ENCODE measurements around the gene MPP4. TPM values are rescaled to one million over a fixed set of nuclear protein-coding genes. Genes with fewer than 3 reads are reported as not detected.

The MPP4 gene
- total RNA-seq, 1 donor from 2014 or later = 0.37 TPM

GRCh38 chr2:201668402-201668910 lies 30.0 kb downstream of the MPP4 start:
- Mint-ChIP-seq H3K4me3 (ENCODE audit: unreplicated experiment) (no peak overlapping the region), H3K27ac (ENCODE audit: unreplicated experiment) (no peak overlapping the region), H3K36me3 (ENCODE audit: low read depth) (no peaks in the 10 kb centered on the region), H3K9me3 (ENCODE audit: low read depth) (peaks cover 7% of the 10 kb centered on the region), H3K4me1 (ENCODE audit: low read depth) (peaks cover 33% of the 10 kb centered on the region), H3K27me3 (ENCODE audit: low read depth) (no peaks in the 10 kb centered on the region)
- no peak for DNase-seq (ENCODE audit: low spot score)
- no peak for TF ChIP-seq CTCF (IDR thresholded peaks at IDR 0.05)

- Mint-ChIP-seq H3K27me3 (ENCODE audit: low read depth) (no peaks in the 10 kb centered on the region), H3K4me1 (ENCODE audit: low read depth) (peaks cover 11% of the 10 kb centered on the region), H3K27ac (ENCODE audit: unreplicated experiment) (no peak overlapping the region), H3K36me3 (ENCODE audit: low read depth) (no peaks in the 10 kb centered on the region), H3K4me3 (ENCODE audit: unreplicated experiment) (no peak overlapping the region), H3K9me3 (ENCODE audit: low read depth) (peaks cover 7% of the 10 kb centered on the region)
- no peak for DNase-seq (ENCODE audit: low spot score)
- TF ChIP-seq CTCF (IDR thresholded peaks at IDR 0.05) = no peak
These were observed 34.1 kb downstream of the MPP4 start for GRCh38 chr2:201664334-201664733.

GRCh38 chr2:201661366-201661765 lies 37.1 kb downstream of the MPP4 start:
- no peak for DNase-seq (ENCODE audit: low spot score)
- no peak for TF ChIP-seq CTCF (IDR thresholded peaks at IDR 0.05)
- peaks cover 8% of the 10 kb centered on the region for H3K4me1 Mint-ChIP-seq (ENCODE audit: low read depth)
- no peak overlapping the region for H3K27ac Mint-ChIP-seq (ENCODE audit: unreplicated experiment)
- no peak overlapping the region for H3K4me3 Mint-ChIP-seq (ENCODE audit: unreplicated experiment)
- no peaks in the 10 kb centered on the region for H3K9me3 Mint-ChIP-seq (ENCODE audit: low read depth)
- no peaks in the 10 kb centered on the region for H3K36me3 Mint-ChIP-seq (ENCODE audit: low read depth)
- H3K27me3 Mint-ChIP-seq (ENCODE audit: low read depth) = no peaks in the 10 kb centered on the region

GRCh38 chr2:201660293-201660895 lies 38.0 kb downstream of the MPP4 start:
- DNase-seq (ENCODE audit: low spot score) = no peak
- no peak for TF ChIP-seq CTCF (IDR thresholded peaks at IDR 0.05)
- no peaks in the 10 kb centered on the region for H3K36me3 Mint-ChIP-seq (ENCODE audit: low read depth)
- H3K4me3 Mint-ChIP-seq (ENCODE audit: unreplicated experiment) = no peak overlapping the region
- H3K27me3 Mint-ChIP-seq (ENCODE audit: low read depth) = no peaks in the 10 kb centered on the region
- H3K4me1 Mint-ChIP-seq (ENCODE audit: low read depth) = peaks cover 7% of the 10 kb centered on the region
- no peaks in the 10 kb centered on the region for H3K9me3 Mint-ChIP-seq (ENCODE audit: low read depth)
- H3K27ac Mint-ChIP-seq (ENCODE audit: unreplicated experiment) = no peak overlapping the region

GRCh38 chr2:201656740-201657139 lies 41.7 kb downstream of the MPP4 start:
- Mint-ChIP-seq H3K27ac (ENCODE audit: unreplicated experiment) (no peak overlapping the region), H3K4me3 (ENCODE audit: unreplicated experiment) (no peak overlapping the region), H3K27me3 (ENCODE audit: low read depth) (no peaks in the 10 kb centered on the region), H3K36me3 (ENCODE audit: low read depth) (no peaks in the 10 kb centered on the region), H3K9me3 (ENCODE audit: low read depth) (no peaks in the 10 kb centered on the region), H3K4me1 (ENCODE audit: low read depth) (peaks cover 40% of the 10 kb centered on the region)
- TF ChIP-seq CTCF (IDR thresholded peaks at IDR 0.05) = no peak
- DNase-seq (ENCODE audit: low spot score) = no peak

All from chondrocyte (in vitro differentiated cells).